Stimulated activated CD4-positive, alpha-beta T cell treated with anti-CD3 and anti-CD28 coated beads, Interleukin-2, amount 100 ng/mL, for 24 hours (primary cell): Measurements from ENCODE around the gene ANKRD13D.

Experiments
- DNase-seq, 2 donors: peaks; one replicate each; pipeline ENCODE4 v3.0.0-alpha.2; 2020

ANKRD13D gene

DNA sequence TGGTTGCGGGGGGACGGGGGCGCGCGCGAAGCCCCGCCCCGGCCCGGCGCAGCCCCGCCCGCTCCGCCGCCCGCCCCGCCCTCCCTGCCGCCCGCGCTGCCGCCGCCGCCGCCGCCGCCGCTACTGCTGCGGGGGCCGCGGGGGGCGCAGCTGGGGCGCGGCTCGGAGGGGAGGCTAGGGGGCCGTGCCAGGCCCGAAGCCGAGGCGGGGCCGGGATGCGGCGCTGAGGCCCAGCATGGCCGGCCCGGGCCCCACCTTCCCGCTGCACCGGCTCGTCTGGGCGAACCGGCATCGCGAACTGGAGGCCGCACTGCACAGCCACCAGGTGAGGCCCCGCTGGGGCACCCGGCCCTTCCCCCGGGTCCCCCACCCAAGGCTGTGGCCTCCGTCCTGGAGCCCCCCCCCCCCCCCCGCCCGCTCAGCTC is at the start of gene ANKRD13D:
ANKRD13D (plus strand) TSS at position 78 of the 425 bp plus-strand sequence; CDS start at position 236, 158 bp downstream.
- no peak for DNase-seq

DNA sequence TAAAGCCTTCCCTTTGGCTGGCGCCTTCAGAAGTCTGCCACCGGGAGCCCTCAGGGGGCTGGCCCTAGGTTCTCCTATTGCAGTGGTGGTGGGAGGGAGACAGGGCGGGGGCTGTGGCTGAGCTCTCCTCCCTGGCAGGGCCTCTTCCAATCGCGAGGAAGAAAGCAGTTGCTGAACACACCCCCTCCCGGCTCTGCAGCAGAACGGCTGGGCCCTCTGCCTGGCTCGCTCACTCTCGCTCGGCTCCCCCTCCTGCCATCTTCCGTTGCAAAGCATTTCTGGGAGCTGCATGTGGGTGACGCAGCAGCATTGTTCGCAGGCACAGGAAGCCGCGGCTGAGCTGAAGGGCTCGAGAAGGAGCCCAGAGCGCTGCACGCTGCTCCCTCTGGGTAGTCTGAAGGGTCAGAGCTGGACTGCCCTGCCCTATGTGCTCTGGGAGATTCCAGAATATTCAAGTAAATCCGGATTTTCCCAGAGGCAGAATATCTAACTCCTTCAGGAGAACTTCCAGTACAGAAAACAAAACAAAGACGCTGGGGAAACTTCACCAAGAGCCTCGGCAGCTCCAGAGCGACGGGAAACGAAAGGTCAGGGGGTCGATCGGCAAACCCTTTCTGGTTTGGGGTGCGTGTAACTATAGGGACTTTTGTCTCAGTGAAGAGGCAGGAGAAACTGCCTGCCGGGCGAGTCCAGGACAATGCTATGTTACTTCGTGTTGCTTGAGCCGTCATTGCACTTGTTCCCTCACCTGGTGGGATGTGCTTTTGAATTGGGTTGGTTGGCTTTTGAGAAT is 49.1 kb upstream of the ANKRD13D start:
- DNase-seq = peak; percentile 95 to 96

DNA sequence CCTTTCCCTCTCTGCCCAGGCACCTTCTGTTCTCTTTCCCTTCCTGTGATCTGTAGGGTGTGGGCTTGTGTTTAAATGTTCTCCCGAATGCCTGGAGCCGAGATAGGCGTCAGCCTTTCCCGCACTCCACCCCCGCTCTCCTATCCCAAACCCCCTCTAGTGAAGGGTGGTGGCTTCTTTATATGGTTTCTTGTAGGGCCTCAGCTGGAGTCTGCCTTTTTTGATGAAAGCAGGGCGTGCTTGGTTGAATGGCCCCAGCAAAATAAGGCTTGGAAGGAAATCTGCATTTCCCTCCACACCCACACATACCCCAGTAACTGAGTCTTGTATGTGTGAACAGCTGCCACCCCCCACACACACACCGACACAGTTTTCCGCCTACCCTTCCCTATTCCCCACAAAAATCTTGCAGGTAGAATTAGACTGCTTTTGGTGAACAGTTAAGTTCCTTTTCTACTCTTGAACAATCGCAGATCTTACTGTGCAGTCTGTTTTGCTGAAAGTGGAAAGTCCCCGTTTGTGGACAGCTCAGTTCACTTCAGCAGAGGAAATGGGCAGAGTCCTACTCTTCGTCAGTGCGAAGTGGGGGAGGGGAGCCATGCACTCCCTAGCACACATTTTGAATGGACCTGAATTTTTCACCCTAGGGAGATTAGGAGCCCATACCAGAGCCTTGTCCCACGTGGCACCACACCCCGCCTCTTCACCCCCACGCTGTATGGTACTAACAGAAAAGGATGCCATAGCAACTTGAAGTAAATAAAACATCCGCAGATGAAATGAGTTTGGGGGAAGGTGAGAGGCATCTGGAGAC is 48.3 kb upstream of the ANKRD13D start:
- DNase-seq = peak; percentile 85

DNA sequence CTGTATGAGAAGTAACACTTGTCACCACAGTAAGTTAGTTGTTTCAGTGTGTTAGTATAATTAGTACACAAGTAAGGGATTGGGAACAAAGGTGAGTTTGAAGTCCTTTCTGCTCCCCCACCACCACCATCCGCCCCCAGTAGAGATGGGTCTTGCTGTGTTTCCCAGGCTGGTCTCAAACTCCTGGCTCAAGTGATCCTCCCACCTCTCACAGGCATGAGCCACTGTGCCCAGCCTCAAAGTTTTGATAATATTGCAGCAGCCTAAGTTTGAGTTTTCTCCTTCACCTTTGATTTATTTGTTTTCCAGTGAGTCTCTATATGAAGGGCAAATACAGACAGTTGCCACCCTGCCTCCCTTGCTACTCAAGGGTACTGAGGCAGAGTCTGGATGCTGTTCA is 46.6 kb upstream of the ANKRD13D start:
- DNase-seq = no peak

DNA sequence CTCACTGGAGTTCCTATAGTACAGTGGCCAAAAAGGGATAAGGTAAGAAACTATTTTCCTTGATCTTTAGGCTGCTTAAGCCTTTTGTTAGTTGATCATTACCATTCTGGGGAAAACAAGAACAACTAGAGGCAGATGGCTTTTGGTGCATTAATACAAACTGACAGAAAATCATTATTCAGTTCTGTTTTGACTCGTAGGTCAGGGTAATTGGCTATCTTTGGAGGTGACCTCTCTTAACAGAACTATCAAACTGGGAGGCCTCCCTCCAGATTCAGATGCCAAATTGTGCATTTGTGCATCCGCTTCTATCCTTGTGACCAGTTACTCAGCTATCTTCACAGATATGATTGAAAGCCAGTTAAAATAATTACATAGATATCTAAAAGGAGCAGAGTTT is 46.1 kb upstream of the ANKRD13D start:
- no peak for DNase-seq

DNA sequence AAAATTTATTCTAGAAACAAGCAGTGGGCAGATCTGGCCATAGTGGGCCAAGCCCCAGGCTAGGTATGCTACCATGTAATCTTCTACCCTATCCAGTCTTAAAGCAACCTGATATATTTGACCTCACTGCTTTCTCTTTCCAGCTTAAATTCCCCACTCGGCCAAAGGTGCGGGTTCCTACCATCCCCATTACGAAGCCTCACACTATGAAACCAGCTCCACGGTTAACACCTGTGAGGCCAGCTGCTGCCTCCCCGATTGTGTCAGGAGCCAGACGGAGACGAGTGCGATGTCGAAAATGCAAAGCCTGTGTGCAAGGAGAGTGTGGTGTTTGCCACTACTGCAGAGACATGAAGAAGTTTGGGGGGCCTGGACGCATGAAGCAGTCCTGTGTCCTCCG is 44.1 kb upstream of the ANKRD13D start:
- DNase-seq = no peak

DNA sequence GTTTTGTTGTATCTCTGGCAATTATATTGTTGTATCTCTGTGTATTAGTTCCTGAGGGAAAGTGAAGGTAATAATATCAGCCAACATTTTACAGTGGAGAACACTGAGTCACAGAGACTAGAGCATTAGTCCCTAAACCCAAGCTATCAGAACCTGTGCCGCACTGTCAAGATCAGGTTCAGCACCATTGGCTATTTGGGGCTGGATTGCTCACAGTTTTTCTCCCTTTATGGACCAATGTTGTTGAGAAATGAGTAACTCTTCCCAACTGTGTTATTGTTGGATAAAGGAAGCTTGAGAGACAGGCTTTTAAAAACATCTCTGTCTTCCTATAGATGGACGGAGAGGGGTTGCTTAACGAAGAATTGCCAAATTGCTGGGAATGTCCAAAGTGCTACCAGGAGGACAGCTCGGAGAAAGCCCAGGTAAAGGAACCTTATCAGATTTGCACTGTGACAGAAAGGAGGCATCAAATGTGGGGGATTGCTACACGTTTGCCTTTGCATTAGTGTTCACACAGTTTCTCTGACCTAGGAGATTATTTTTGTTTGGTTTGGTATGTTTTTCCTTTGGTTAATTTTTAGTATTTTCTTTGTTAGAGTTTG is 41.1 kb upstream of the ANKRD13D start:
- no peak for DNase-seq

DNA sequence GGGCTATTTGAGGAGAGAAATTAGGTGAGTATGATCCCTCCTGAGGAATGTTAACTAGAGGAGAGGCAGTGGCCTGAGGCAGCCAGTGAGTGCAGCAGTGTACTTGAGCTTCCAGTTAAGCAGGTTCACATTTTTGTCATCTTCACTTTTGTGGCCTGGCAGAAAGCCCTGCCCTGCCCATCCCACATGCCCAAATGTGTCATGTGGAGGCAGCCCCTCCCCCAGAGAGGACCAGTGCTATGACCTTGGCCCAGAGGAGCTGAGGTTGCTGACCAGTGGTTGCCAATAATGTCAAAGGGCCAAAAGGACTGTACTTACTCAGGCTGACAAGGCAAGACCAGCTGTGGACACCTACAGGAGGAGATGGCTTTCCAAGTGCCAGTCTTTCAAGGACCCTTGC is 40.5 kb upstream of the ANKRD13D start:
- DNase-seq = no peak

DNA sequence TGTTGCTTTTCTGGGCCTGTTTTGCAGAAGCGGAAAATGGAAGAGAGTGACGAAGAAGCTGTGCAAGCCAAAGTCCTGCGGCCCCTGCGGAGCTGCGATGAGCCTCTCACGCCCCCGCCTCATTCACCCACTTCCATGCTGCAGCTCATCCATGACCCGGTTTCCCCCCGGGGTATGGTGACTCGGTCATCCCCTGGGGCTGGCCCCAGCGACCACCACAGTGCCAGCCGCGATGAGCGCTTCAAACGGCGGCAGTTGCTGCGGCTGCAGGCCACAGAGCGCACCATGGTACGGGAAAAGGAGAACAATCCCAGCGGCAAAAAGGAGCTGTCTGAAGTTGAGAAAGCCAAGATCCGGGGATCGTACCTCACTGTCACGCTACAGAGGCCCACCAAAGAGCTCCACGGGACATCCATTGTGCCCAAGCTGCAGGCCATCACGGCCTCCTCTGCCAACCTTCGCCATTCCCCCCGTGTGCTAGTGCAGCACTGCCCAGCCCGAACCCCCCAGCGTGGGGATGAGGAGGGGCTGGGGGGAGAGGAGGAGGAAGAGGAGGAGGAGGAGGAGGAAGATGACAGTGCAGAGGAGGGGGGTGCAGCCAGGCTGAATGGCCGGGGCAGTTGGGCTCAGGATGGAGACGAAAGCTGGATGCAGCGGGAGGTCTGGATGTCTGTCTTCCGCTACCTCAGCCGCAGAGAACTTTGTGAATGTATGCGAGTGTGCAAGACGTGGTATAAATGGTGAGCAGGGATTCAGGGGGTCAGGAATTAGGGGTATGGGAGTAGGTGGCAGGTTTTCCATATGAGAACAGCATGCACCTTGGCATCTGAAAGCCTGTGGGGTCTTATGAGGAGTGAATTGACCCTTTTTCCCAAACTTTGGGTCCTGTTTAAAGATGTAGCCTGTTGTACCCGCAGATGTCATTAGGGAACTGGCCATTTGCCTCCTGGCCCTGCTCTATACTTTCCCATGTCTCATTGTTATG is 38.8 kb upstream of the ANKRD13D start:
- no peak for DNase-seq

DNA sequence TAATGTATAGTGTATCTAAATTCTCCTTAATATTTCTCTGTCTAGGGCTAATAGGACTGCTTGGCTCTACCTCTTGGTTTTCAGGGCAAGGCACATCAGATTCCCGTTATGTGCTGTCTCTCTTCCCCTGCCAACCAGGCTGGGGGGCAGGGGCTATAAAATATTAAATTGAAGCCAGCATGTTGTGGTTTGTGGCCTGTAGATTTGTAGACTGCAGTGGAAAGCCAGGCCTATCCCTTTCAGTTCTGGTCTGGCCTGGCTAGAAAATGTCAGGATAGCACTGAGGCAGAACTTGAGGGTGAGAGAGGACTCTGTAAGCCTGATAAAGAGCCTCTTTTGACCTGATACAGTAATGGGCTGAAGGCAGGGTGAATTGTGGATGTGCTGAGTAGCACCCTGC is 37.3 kb upstream of the ANKRD13D start:
- DNase-seq = no peak

DNA sequence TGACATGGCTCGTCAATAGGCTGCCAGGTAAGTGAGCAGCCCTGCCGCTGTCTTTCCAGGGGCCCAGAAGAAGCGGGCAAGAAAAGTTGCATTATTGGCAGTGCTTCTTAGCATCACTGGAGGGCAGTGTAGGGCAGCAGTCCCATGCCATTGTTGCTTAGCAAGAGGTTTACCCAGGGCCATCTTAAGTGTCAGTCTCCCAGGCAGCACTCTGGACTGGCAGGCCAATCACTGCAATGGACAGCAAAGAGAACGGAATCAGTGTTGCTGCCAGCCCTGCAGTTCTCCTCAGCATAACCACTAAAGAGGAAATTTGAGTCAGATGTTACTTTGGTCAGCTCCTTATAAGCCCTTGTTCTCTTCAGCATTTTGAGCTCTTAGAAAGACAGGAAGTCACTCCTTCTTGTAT is 36.3 kb upstream of the ANKRD13D start:
- DNase-seq = no peak

DNA sequence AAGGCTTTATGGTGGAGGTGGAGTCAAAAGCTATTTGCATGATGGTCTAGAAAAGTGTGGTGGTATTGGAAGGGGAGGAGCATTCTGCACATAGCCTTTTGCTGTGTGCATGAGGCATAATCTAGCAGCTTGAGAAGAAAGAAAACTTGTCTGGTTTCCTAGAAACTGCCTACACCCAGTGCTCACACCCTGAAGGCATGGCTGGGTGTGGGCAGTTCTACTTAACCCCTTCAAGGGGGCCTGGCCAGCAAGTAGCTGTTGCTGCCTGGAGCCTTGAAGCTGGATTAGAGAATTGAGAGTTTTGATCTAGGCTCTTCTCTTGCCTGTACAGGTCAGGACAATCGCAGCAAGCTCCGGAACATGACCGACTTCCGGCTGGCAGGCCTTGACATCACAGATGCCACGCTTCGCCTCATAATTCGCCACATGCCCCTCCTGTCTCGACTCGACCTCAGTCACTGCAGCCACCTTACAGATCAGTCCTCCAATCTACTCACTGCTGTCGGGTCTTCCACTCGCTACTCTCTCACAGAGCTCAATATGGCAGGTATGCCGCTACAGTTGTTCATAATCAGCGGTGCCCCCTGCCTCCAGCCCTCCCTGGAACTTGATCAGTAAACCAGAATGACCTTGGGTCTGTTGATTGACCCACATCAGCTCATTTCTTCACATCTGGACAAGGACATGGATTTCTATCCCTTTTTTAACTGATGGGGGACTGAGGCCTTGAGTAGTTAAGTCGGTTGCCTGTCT is 35.1 kb upstream of the ANKRD13D start:
- DNase-seq = no peak

DNA sequence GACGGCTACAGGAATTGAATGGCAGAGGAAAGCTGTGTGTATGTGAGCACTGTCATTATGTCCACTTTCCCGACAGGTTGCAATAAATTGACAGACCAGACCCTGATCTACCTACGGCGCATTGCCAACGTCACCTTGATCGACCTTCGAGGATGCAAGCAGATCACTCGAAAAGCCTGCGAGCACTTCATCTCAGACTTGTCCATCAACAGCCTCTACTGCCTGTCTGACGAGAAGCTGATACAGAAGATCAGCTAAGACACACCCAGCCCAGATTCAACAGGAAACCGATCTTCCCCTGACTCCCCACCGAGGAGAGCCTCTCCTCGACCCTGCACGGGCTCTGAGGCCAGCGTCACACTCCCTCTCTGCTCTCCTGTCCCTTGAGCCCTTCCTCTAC is 34.3 kb upstream of the ANKRD13D start:
- no peak for DNase-seq

DNA sequence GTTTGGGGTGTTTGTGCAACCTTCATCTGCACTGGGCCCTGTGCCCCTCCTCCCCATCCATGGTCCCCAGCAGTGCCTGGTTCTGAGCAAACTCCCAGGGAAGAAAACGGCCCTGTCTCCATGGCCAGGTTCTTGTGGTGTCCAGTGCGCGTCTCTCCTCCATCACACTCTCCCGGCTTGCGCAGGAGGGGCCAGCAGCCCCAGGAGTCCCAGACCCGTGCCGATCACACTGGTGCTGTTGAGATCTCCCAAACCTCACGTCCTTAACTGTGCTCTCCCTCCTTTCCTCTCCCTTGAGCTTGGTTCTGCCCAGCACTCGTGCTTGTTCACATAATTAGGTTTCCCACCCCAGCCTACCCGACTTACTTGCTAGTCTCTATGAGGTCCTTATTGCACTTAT is 33.8 kb upstream of the ANKRD13D start:
- DNase-seq = no peak

DNA sequence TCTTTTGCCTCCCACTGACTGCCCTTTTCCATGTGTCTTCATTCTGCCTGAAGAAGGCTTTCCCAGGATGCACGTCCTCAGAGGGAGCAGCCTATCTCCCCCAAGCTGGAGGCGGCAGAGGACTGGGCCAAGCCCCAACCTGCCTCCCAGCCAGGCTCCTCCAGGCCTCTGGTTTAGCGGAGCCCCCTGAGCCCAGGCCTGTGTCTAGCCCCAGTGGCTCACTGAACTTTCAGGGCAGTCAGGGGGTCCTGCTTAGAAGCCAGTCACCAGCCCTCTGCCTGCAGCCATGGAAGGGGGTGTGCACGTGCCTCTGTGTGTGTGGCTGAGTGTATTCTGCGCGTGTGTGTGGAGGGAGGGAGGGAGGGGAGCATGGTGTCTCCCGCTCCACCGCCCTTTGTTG is 33.2 kb upstream of the ANKRD13D start:
- DNase-seq = no peak

DNA sequence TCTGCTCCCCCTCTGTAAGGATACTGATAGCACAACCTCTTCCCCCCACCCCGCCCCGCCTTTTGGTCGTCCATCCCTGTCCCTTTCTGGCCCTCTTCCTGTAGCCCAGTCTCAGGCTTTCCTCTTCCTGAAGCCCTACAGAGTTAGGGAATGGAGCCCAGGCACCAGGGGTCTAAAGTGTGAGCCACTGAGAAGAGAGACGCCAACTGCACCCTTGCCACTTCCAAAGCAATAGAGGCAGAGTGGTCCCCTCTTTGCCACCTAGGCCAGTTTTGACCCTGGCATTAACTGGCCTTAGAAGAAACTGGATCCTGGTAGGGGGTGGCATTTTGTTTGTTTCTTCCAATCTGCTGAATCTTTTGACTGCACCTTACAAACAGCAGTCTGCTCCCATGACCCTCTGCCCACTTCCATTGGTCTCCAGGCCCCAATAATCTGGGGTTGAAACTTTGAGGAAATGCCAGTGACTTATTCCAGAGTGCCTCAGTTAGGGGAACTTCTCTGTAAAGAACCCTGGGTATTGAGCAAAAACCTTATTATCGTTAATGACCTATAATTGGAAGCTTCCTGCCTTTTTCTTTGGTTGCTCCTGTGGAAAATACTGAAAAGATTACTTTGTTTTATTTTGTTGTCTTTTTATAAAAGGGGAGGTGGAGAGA is 32.5 kb upstream of the ANKRD13D start:
- DNase-seq = no peak

DNA sequence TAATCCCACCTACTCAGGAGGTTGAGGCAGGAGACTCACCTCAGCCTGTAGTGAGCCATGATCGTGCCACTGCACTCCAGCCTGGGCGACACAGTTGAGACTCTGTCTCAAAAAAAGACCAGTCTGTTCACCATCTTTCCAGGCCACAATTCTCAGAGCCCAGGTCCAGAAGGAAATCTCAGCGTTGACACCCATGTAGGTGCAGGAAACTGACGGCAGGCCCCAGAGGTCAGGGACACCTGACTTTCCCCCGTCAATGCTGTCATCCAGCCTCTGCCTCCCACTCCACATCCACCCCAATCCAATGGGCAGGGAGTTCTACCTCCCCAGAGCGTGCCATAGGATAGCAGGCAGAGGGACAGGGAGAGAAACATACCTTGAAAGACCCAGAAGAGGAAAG is 28.7 kb upstream of the ANKRD13D start:
- no peak for DNase-seq

DNA sequence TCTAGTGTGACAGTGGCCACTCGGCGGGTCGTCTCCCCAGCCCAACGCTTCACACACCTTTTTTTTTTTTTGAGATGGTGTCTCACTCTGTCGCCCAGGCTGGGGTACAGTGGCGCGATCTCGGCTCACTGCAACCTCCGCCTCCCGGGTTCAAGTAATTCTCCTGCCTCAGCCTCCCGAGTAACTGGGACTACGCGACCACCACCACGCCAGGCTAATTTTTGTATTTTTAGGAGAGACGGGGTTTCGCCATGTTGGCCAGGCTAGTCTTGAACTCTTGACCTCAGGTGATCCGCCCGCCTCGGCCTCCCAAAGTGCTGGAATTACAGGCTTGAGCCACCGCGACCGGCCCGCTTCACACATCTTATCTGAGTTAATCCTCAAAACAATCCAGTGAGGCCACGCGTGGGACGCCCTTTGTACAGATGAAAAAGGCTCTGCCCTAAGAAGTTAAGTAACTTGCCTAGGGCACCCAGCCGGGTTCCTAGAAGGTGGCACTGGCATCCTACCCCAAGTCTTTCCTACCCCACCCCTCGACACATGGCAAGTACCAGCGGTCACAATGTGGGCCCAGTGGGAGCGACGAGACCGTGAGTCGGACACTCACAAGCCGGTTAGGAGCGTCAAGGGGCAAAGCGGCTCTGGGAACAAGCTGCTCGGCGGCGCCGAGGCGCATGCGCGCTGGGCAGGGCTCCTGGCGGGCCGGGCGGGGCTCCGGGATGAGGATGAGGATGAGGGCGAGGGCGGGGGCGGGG is 28.0 kb upstream of the ANKRD13D start:
- peak; percentile 57 to 75 for DNase-seq

DNA sequence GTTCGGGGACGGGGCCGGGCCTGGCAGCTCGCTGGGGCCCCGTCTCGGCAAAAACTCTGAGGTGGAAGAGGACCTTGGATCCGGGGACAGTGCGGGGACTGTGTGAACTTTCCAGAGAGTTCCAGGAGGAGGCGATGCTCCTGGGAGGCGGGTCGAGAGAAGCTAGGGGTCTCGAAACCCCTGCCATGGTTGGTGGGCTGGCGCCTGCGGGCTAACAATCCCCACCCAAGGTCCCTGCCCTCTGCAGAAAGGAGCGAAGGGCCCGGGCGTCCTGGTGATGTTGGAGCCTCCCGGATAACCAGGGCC is 27.5 kb upstream of the ANKRD13D start:
- DNase-seq = no peak

DNA sequence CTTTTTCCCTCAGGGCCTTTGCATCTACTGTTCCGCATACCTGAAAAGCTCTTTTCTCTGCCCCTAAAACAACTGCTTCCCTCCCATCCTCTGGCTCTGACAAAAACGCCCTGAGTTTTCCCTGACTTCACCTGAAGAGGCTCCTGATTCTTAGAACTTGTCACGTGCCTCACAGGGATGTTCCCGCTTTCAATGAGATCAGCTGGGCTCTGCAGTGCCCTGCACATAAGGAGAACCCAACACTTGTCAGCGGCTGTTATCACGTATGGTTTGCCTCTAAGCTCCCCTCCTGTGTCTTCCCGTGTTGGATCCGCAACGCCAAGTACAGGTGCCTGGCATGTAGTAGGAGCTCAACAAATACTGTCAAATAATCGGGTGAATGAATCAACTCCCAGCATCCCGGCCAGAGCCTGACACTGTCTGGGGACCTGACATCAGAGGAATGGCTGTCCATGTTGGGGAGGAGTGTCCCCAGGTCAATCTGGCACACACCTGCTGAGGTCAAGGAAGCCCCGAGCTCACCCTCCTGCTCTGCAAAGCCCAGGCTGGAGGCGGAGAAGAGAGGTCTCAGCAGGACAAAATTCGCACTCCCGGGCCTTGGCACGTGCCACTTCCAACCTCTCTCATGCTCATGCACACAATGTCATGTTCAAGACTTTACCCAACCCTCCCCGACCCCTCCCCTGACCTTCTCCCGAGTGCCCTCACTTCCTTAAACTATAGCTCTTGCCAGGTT is 27.0 kb upstream of the ANKRD13D start:
- DNase-seq = no peak
